Choroid plexus epithelial cell (primary cell): ENCODE results near the gene COL25A1.
A peak's percentile ranks its signal among the peaks of the same experiment; 100 is the strongest.

Experiments used
- DNase-seq: peaks from one replicate; pipeline ENCODE4 v3.0.0-alpha.2; 2010; ENCODE audit warnings: low read depth
- H3K4me3 ChIP-seq: 2 replicates; pipeline ENCODE4 v1.5.1; 2011; ENCODE audit warnings: low read depth, mild to moderate bottlenecking, control low read depth, low read length, moderate library complexity
- TF ChIP-seq, protein P1 (sequence below): conservative IDR thresholded peaks from 2 replicates; pipeline ENCODE4 v1.5.1; 2011; ENCODE audit warnings: low read depth, mild to moderate bottlenecking, control low read depth, inconsistent platforms, low read length, moderate library complexity

The COL25A1 gene

DNA sequence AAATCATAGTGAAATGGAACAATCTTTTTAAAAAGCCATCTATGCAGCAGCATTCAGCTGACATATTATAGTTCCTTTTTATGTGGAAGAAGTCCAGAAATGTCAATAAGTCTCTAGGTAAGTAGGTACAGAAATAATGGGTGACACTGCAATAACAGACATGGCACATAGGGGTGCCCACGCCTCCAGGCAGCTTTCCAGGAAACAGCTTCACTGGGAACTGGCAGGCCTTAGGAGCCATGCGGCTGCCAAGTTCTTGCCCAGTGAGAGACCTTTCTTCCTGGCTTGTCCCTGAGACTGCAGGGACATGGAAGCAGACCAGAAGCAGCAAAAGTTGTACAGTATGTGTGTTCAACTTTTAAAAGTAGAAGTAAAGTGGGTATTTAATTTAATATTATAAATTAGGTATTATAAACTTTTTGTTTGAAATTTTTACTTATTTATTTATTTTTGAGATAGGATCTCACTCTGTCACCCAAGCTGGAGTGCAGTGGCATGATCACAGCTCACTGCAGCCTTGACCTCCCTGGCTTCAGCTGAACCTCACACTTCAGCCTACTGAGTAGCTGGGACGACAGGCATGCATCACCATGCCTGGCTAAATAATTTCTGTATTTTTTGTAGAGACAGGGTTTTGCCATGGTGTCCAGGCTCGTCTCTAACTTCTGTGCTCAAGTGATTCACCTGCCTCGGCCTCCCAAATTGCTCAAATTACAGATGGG lies 527.5 kb downstream of the COL25A1 start:
- DNase-seq: no peak
- TF ChIP-seq, protein P1, sequence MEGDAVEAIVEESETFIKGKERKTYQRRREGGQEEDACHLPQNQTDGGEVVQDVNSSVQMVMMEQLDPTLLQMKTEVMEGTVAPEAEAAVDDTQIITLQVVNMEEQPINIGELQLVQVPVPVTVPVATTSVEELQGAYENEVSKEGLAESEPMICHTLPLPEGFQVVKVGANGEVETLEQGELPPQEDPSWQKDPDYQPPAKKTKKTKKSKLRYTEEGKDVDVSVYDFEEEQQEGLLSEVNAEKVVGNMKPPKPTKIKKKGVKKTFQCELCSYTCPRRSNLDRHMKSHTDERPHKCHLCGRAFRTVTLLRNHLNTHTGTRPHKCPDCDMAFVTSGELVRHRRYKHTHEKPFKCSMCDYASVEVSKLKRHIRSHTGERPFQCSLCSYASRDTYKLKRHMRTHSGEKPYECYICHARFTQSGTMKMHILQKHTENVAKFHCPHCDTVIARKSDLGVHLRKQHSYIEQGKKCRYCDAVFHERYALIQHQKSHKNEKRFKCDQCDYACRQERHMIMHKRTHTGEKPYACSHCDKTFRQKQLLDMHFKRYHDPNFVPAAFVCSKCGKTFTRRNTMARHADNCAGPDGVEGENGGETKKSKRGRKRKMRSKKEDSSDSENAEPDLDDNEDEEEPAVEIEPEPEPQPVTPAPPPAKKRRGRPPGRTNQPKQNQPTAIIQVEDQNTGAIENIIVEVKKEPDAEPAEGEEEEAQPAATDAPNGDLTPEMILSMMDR: no peak
- H3K4me3 ChIP-seq: no peak overlapping the region

DNA sequence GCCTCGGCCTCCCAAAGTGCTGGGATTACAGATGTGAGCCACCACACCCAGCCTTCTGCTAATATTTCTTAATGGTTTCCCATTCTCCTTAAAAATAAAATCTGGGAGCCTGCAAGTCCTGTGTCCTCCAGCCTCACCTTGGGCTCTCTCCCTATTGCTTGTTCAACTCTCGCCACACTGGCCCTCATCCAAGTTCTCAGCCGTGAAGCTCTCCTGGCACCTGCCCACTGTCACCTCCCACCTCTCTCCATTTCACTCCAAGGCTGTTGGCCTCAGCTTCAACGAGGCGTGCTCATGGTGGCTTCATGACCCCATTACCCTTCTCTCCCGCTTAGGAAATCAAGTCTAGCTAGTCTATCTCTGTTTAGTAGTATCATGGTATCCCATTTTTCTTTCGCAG lies 530.1 kb downstream of the COL25A1 start:
- DNase-seq: no peak

DNA sequence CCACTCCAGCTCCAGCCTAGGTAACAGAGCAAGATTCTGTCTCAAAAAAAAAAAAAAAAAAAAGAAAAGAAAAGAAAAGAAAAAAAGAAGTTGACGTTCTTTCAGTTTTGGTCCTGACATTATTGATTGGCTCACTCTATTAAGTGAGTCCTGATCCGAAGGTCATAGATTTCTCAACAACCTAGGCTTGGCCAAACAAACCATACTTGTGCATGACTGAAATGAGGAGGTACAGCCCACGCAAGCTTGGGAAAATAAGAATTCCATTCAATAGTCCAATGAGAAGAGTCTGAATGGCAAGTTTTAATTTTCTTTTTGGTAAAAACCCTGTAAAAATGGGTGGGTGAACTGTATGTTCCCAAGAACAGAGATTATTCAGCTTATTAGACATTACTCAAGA lies 536.4 kb downstream of the COL25A1 start:
- TF ChIP-seq, protein P1: no peak
- DNase-seq: no peak
- H3K4me3 ChIP-seq: no peak overlapping the region

More for the DNA sequence above, 530.1 kb downstream of the COL25A1 start:
- TF ChIP-seq, protein P1: no peak
- H3K4me3 ChIP-seq: no peak overlapping the region

DNA sequence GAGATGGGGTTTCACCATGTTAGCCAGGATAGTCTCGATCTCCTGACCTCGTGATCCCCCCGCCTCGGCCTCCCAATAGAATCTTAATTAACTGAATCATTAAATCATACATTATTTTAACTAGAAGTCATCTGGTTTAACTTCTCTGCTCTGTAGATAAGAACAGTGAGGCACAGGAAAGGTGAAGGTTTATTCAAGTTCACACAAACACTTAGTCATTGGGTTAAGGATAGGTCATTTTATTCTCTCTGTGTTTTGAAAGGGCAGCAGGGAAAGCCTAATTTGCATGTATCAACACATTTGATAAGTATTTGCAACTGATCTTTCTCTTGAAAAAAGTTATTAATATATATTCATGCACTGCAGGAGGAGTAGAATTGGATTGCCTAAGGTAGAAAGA lies 538.5 kb downstream of the COL25A1 start:
- H3K4me3 ChIP-seq: no peak overlapping the region
- DNase-seq: no peak
- TF ChIP-seq, protein P1: no peak

DNA sequence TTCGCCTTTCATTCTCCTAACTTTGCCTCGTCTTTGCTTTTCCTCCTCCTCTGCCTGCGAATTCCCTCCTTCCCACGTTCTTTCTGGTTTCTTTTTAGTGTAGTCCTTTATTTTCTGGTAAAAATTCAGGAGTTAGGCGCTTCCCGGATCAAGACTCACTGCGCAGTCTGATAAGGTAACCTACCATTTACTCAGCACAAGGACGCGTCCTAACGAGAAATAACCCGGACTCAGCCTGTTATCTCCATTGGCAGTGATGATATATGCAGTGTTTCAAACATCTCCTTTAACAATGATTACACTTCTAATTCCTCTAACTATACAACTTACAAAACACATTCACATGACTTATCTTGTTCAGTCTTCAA lies 539.2 kb downstream of the COL25A1 start:
- TF ChIP-seq, protein P1: no peak
- DNase-seq: no peak
- H3K4me3 ChIP-seq: peak overlapping the region; percentile 53

DNA sequence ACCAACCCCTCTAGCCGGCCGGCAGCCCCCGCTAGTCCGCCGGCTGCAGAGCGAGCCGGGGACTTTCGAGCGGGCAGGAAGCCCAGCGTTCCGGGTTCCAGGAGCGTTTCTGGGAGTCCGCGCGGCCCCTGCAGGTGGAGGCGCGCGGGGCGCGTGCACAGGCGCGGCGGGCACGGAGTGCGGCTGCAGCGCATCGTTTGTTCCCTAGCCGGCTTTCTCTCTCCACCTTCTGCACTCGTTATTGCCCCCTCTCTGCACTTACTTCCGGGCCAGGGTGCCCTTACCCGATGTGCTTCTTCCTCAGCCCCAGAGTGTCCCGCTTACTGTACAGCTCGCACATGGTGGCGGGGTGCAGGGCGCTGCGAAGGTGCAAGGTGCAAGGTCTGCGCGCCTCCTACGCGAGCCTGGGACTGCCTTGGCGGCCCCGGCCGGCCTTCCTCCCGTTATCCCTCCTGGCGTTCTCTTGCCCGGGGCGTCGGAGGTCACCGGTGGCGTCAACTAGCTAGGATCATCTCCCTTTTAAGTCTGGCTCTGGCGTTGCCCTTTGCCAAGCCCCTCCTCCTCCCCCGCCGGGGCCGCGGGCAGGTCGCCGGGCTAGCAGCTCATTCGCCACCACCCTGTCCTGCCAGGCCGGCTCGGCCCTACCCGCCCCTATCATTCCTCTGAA lies 539.8 kb downstream of the COL25A1 start, which contains the start of gene ETNPPL:
ETNPPL (minus strand) TSS at position 495 of the 667 bp plus-strand sequence; CDS start at position 340, 155 bp downstream.
- peak within 1 kb of the TSS; percentile 53 for H3K4me3 ChIP-seq
- DNase-seq: no peak
- TF ChIP-seq, protein P1: no peak
